HG03095 (cell line): Measurements from ENCODE around the gene GP9.
"Not testable (repeated sequence)": the region's sequence is repeated elsewhere in the genome, so short reads cannot be mapped to it uniquely, and the experiment has no call there.

Source experiments
- ATAC-seq: cut with Tn5 transposase; IDR thresholded peaks from one replicate; pipeline ENCODE4 v1.9.1; 2021; ENCODE audit warnings: moderate library complexity; ENCODE audit not compliant: unreplicated experiment

GP9 gene

GRCh38 chr3:129106866-129107565 lies 46.4 kb downstream of the GP9 start:
- ATAC-seq: no peak

DNA sequence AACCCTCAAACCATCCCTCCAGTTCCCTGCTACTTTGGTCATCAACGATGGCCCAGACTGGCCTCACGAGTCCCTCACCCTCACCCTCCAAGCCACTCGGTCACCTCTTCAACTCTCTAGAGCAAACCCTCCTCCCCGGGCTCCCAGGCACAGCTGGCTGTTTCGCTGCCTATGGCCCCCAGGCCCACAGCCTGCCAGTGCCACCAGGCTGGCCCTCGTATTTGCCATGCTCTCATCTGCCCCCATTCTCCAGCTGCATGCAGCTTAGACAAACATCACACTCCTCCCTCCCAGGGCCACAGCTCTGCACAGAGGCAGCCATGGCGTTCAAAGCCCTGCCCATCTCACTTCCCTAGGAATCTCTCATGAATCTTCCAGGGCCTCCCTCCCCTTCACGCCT lies 47.2 kb downstream of the GP9 start:
- no peak for ATAC-seq

DNA sequence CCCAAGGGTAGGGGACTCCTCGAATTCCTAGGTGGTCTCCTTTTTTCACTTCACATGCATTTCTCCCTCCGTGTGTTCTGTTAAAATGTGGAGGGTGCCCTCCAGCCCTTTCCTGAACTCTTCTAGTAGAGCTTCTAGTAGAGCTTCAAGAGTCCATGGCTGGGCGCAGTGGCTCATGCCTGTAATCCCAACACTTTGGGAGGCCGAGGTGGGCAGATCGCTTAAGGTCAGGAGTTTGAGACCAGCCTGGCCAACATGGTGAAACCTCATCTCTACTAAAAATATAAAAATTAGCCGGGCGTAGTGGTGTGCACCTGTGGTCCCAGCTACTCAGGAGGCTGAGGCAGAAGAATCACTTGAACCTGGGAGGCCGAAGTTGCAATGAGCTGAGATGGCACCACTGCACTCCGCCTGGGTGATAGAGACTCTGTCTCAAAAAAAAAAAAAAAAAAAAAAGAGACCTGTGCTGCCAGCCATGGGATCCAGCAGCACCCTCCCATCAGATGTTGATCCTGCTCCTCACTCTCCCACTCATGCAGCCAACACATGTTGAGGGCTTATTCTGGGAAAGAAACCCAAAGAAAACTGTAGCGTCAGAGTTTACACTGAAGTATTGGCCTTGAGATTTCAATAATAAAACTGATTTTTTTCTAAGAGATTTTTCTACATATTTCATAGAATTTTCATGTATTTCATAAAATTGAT lies 50.6 kb downstream of the GP9 start:
- not testable (repeated sequence) for ATAC-seq
